HEK293 (cell line): ENCODE data around the gene ADAMTSL4.

ENCODE experiments used
- GLIS2 ChIP-seq: fragments of 450-650 bp; formaldehyde crosslinking; IDR thresholded peaks from 2 replicates; pipeline ENCODE4 v1.5.1; 2016; ENCODE audit warnings: missing biosample characterization, missing genetic modification characterization
- KLF7 ChIP-seq: fragments of 450-650 bp; formaldehyde crosslinking; IDR thresholded peaks from 2 replicates; pipeline ENCODE4 v1.5.1; 2016; ENCODE audit warnings: missing biosample characterization, missing genetic modification characterization, borderline replicate concordance
- MYNN ChIP-seq: fragments of 450-650 bp; formaldehyde crosslinking; IDR thresholded peaks from 2 replicates; pipeline ENCODE4 v1.5.1; 2016; ENCODE audit warnings: missing biosample characterization, missing genetic modification characterization, borderline replicate concordance
- PRDM1 ChIP-seq: fragments of 450-650 bp; formaldehyde crosslinking; IDR thresholded peaks from 2 replicates; pipeline ENCODE4; 2016; ENCODE audit warnings: missing biosample characterization, missing genetic modification characterization
- SETDB1 ChIP-seq: IDR thresholded peaks from one replicate; pipeline ENCODE4 v1.6.1; 2017; ENCODE audit warnings: mild to moderate bottlenecking, low read length, moderate library complexity, mixed read lengths; ENCODE audit not compliant: insufficient read length
- SP7 ChIP-seq: fragments of 450-650 bp; formaldehyde crosslinking; IDR thresholded peaks from 2 replicates; pipeline ENCODE4 v1.5.1; 2016; ENCODE audit warnings: missing biosample characterization, missing genetic modification characterization
- ZIC2 ChIP-seq: fragments of 450-650 bp; formaldehyde crosslinking; IDR thresholded peaks from 2 replicates; pipeline ENCODE4 v1.5.1; 2016; ENCODE audit warnings: missing biosample characterization, missing genetic modification characterization
- ZNF19 ChIP-seq: fragments of 450-650 bp; formaldehyde crosslinking; IDR thresholded peaks from 2 replicates; pipeline ENCODE4; 2016; ENCODE audit warnings: missing biosample characterization, missing genetic modification characterization, low read depth
- ZNF48 ChIP-seq: fragments of 450-650 bp; formaldehyde crosslinking; IDR thresholded peaks from 2 replicates; pipeline ENCODE4 v1.5.1; 2016; ENCODE audit warnings: missing biosample characterization, missing genetic modification characterization
- ZNF561 ChIP-seq: fragments of 450-650 bp; IDR thresholded peaks from 2 replicates; pipeline ENCODE4 v1.5.1; 2018; ENCODE audit warnings: missing biosample characterization, missing genetic modification characterization, borderline replicate concordance
- ZNF571 ChIP-seq: fragments of 450-650 bp; formaldehyde crosslinking; IDR thresholded peaks from 2 replicates; pipeline ENCODE4 v1.5.0; 2017; ENCODE audit warnings: missing biosample characterization, missing genetic modification characterization
- ZNF768 ChIP-seq: fragments of 450-650 bp; formaldehyde crosslinking; IDR thresholded peaks from 2 replicates; pipeline ENCODE4 v1.5.1; 2018; ENCODE audit warnings: missing biosample characterization, mild to moderate bottlenecking, missing genetic modification characterization
- ZNF791 ChIP-seq: fragments of 450-650 bp; formaldehyde crosslinking; IDR thresholded peaks from 2 replicates; pipeline ENCODE4 v1.5.1; 2016; ENCODE audit warnings: missing biosample characterization, missing genetic modification characterization
- TF ChIP-seq, protein P1 (sequence below): fragments of 450-650 bp; formaldehyde crosslinking; IDR thresholded peaks from 2 replicates; pipeline ENCODE4 v1.5.1; 2016; ENCODE audit warnings: missing biosample characterization, missing genetic modification characterization
- TF ChIP-seq, protein P2 (sequence below): fragments of 450-650 bp; formaldehyde crosslinking; IDR thresholded peaks from 2 replicates; pipeline ENCODE4 v1.5.1; 2016; ENCODE audit warnings: missing biosample characterization, missing genetic modification characterization, low read depth
- TF ChIP-seq, protein P3 (sequence below): fragments of 450-650 bp; formaldehyde crosslinking; optimal IDR thresholded peaks from 2 replicates; pipeline ENCODE3; 2016; ENCODE audit warnings: missing biosample characterization, mild to moderate bottlenecking, missing genetic modification characterization
- TF ChIP-seq, protein P4 (sequence below): fragments of 450-650 bp; formaldehyde crosslinking; IDR thresholded peaks from 2 replicates; pipeline ENCODE4 v1.5.1; 2016; ENCODE audit warnings: missing biosample characterization, missing genetic modification characterization
- TF ChIP-seq, protein P5 (sequence below): fragments of 450-650 bp; formaldehyde crosslinking; IDR thresholded peaks from 2 replicates; pipeline ENCODE4 v1.5.1; 2016; ENCODE audit warnings: missing biosample characterization, missing genetic modification characterization
- TF ChIP-seq, protein P6 (sequence below): fragments of 450-650 bp; formaldehyde crosslinking; IDR thresholded peaks from 2 replicates; pipeline ENCODE4 v1.5.1; 2016; ENCODE audit warnings: missing biosample characterization, missing genetic modification characterization
- TF ChIP-seq, protein P7 (sequence below): fragments of 450-650 bp; formaldehyde crosslinking; IDR thresholded peaks from 2 replicates; pipeline ENCODE4 v1.5.1; 2016; ENCODE audit warnings: missing biosample characterization, missing genetic modification characterization
- TF ChIP-seq, protein P8 (sequence below): fragments of 450-650 bp; formaldehyde crosslinking; conservative IDR thresholded peaks from 2 replicates; pipeline ENCODE4 v1.5.1; 2016; ENCODE audit warnings: low read depth, missing biosample characterization, missing genetic modification characterization

ADAMTSL4 gene

DNA sequence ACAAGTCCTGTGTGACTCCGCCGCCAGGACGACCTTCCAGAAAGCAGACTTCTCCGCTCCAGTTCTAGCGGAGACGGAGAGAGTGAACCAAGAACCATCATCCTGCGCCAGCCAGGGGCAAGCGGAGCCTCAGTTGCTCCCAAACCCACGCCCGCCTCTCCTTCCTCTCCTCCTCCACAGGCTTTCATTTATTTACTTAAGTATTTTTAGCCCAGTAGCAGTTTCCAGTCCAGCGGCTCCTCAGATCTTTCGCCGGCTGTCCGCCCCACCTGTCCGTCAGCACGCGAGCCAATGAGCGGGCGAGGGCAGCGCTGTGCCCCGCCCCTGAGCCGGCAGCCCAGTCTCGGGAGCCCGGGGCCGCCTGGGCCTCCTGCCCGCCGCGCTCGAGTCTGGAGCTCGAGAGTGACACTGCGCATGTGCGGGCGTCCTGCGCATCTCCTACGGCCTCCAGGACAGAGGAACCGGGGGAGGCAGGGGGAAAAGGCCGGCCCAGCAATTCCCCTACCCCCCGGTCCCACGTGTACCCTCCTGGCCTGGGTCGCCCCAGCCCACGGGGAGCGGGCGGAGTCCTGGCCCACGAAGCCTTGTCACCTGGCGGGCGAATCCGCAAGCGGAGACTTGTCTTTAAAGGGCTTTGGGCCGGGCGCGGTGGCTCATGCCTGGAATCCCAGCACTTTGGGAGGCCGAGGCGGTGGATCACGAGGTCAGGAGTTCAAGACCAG is 33.7 kb upstream of the ADAMTSL4 start, which contains the start of gene FALEC (continued):
- TF ChIP-seq, protein P1, sequence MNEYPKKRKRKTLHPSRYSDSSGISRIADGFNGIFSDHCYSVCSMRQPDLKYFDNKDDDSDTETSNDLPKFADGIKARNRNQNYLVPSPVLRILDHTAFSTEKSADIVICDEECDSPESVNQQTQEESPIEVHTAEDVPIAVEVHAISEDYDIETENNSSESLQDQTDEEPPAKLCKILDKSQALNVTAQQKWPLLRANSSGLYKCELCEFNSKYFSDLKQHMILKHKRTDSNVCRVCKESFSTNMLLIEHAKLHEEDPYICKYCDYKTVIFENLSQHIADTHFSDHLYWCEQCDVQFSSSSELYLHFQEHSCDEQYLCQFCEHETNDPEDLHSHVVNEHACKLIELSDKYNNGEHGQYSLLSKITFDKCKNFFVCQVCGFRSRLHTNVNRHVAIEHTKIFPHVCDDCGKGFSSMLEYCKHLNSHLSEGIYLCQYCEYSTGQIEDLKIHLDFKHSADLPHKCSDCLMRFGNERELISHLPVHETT (tag by site-specific recombination) = peak; percentile 82; the same call in 1 of the 2 replicates
- TF ChIP-seq, protein P2, sequence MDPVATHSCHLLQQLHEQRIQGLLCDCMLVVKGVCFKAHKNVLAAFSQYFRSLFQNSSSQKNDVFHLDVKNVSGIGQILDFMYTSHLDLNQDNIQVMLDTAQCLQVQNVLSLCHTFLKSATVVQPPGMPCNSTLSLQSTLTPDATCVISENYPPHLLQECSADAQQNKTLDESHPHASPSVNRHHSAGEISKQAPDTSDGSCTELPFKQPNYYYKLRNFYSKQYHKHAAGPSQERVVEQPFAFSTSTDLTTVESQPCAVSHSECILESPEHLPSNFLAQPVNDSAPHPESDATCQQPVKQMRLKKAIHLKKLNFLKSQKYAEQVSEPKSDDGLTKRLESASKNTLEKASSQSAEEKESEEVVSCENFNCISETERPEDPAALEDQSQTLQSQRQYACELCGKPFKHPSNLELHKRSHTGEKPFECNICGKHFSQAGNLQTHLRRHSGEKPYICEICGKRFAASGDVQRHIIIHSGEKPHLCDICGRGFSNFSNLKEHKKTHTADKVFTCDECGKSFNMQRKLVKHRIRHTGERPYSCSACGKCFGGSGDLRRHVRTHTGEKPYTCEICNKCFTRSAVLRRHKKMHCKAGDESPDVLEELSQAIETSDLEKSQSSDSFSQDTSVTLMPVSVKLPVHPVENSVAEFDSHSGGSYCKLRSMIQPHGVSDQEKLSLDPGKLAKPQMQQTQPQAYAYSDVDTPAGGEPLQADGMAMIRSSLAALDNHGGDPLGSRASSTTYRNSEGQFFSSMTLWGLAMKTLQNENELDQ = no peak
- TF ChIP-seq ZNF19 (tag by site-specific recombination) = no peak
- TF ChIP-seq, protein P3, sequence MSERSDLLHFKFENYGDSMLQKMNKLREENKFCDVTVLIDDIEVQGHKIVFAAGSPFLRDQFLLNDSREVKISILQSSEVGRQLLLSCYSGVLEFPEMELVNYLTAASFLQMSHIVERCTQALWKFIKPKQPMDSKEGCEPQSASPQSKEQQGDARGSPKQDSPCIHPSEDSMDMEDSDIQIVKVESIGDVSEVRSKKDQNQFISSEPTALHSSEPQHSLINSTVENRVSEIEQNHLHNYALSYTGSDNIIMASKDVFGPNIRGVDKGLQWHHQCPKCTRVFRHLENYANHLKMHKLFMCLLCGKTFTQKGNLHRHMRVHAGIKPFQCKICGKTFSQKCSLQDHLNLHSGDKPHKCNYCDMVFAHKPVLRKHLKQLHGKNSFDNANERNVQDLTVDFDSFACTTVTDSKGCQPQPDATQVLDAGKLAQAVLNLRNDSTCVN (tag by site-specific recombination) = peak; percentile 60
- TF ChIP-seq, protein P4, sequence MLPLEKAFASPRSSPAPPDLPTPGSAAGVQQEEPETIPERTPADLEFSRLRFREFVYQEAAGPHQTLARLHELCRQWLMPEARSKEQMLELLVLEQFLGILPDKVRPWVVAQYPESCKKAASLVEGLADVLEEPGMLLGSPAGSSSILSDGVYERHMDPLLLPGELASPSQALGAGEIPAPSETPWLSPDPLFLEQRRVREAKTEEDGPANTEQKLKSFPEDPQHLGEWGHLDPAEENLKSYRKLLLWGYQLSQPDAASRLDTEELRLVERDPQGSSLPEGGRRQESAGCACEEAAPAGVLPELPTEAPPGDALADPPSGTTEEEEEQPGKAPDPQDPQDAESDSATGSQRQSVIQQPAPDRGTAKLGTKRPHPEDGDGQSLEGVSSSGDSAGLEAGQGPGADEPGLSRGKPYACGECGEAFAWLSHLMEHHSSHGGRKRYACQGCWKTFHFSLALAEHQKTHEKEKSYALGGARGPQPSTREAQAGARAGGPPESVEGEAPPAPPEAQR (tag by site-specific recombination) = no peak
- TF ChIP-seq, protein P5, sequence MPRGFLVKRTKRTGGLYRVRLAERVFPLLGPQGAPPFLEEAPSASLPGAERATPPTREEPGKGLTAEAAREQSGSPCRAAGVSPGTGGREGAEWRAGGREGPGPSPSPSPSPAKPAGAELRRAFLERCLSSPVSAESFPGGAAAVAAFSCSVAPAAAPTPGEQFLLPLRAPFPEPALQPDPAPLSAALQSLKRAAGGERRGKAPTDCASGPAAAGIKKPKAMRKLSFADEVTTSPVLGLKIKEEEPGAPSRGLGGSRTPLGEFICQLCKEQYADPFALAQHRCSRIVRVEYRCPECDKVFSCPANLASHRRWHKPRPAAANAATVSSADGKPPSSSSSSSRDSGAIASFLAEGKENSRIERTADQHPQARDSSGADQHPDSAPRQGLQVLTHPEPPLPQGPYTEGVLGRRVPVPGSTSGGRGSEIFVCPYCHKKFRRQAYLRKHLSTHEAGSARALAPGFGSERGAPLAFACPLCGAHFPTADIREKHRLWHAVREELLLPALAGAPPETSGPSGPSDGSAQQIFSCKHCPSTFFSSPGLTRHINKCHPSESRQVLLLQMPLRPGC (tag by site-specific recombination) = 0 out of 2 replicates have a peak, but pooled peaks have one; percentile 26
- TF ChIP-seq GLIS2 = peak; percentile 98
- peak; percentile 69 for TF ChIP-seq SP7 (tag by site-specific recombination)
- TF ChIP-seq ZNF48 (tag by site-specific recombination) = no peak
- TF ChIP-seq, protein P6, sequence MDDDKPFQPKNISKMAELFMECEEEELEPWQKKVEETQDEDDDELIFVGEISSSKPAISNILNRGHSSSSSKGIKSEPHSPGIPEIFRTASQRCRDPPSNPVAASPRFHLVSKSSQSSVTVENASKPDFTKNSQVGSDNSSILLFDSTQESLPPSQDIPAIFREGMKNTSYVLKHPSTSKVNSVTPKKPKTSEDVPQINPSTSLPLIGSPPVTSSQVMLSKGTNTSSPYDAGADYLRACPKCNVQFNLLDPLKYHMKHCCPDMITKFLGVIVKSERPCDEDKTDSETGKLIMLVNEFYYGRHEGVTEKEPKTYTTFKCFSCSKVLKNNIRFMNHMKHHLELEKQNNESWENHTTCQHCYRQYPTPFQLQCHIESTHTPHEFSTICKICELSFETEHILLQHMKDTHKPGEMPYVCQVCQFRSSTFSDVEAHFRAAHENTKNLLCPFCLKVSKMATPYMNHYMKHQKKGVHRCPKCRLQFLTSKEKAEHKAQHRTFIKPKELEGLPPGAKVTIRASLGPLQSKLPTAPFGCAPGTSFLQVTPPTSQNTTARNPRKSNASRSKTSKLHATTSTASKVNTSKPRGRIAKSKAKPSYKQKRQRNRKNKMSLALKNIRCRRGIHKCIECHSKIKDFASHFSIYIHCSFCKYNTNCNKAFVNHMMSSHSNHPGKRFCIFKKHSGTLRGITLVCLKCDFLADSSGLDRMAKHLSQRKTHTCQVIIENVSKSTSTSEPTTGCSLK (tag by site-specific recombination) = no peak
- no peak for TF ChIP-seq MYNN
- no peak for TF ChIP-seq ZNF571 (tag by site-specific recombination)
- 0 out of 2 replicates have a peak, but pooled peaks have one; percentile 12 for TF ChIP-seq PRDM1 (tag by site-specific recombination)
- TF ChIP-seq ZNF791 (tag by site-specific recombination) = no peak
- no peak for TF ChIP-seq SETDB1
- TF ChIP-seq ZNF768 = no peak
- TF ChIP-seq, protein P7, sequence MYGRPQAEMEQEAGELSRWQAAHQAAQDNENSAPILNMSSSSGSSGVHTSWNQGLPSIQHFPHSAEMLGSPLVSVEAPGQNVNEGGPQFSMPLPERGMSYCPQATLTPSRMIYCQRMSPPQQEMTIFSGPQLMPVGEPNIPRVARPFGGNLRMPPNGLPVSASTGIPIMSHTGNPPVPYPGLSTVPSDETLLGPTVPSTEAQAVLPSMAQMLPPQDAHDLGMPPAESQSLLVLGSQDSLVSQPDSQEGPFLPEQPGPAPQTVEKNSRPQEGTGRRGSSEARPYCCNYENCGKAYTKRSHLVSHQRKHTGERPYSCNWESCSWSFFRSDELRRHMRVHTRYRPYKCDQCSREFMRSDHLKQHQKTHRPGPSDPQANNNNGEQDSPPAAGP (tag by site-specific recombination) = peak; percentile 73; the same call in 1 of the 2 replicates
- TF ChIP-seq ZNF561 = peak; percentile 71; the same call in 1 of the 2 replicates
- TF ChIP-seq, protein P8, sequence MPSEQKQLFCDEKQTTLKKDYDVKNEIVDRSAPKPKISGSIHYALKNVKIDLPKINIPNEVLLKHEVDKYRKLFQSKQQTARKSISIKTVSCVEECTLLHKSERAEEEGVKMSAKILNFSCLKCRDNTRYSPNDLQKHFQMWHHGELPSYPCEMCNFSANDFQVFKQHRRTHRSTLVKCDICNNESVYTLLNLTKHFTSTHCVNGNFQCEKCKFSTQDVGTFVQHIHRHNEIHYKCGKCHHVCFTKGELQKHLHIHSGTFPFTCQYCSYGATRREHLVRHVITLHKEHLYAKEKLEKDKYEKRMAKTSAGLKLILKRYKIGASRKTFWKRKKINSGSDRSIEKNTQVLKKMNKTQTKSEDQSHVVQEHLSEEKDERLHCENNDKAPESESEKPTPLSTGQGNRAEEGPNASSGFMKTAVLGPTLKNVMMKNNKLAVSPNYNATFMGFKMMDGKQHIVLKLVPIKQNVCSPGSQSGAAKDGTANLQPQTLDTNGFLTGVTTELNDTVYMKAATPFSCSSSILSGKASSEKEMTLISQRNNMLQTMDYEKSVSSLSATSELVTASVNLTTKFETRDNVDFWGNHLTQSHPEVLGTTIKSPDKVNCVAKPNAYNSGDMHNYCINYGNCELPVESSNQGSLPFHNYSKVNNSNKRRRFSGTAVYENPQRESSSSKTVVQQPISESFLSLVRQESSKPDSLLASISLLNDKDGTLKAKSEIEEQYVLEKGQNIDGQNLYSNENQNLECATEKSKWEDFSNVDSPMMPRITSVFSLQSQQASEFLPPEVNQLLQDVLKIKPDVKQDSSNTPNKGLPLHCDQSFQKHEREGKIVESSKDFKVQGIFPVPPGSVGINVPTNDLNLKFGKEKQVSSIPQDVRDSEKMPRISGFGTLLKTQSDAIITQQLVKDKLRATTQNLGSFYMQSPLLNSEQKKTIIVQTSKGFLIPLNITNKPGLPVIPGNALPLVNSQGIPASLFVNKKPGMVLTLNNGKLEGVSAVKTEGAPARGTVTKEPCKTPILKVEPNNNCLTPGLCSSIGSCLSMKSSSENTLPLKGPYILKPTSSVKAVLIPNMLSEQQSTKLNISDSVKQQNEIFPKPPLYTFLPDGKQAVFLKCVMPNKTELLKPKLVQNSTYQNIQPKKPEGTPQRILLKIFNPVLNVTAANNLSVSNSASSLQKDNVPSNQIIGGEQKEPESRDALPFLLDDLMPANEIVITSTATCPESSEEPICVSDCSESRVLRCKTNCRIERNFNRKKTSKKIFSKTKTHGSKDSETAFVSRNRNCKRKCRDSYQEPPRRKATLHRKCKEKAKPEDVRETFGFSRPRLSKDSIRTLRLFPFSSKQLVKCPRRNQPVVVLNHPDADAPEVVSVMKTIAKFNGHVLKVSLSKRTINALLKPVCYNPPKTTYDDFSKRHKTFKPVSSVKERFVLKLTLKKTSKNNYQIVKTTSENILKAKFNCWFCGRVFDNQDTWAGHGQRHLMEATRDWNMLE (tag by site-specific recombination) = no peak
- TF ChIP-seq ZIC2 (tag by site-specific recombination) = peak; percentile 48
- TF ChIP-seq KLF7 (tag by site-specific recombination) = no peak
